Choroid plexus epithelial cell (primary cell): ENCODE data around the gene ZNF597.

Experiments used
- DNase-seq: peaks from one replicate; pipeline ENCODE4 v3.0.0-alpha.2; 2010; ENCODE audit warnings: low read depth
- H3K4me3 ChIP-seq: 2 replicates; pipeline ENCODE4 v1.5.1; 2011; ENCODE audit warnings: low read depth, mild to moderate bottlenecking, control low read depth, low read length, moderate library complexity
- CTCF ChIP-seq: conservative IDR thresholded peaks from 2 replicates; pipeline ENCODE4 v1.5.1; 2011; ENCODE audit warnings: low read depth, mild to moderate bottlenecking, control low read depth, inconsistent platforms, low read length, moderate library complexity

Gene ZNF597

GRCh38 chr16:3485821-3486505 is 42.7 kb upstream of the ZNF597 start:
- no peak overlapping the region for H3K4me3 ChIP-seq
- DNase-seq = no peak
- peak; percentile 6 for TF ChIP-seq CTCF

- no peak for TF ChIP-seq CTCF
- H3K4me3 ChIP-seq = no peak overlapping the region
- DNase-seq = no peak
Measured at GRCh38 chr16:3485097-3485745, 41.9 kb upstream of the ZNF597 start.

- DNase-seq = no peak
- H3K4me3 ChIP-seq = no peak overlapping the region
- TF ChIP-seq CTCF = no peak
Measured at GRCh38 chr16:3484318-3485096, 41.2 kb upstream of the ZNF597 start.

- no peak for DNase-seq
- no peak overlapping the region for H3K4me3 ChIP-seq
- no peak for TF ChIP-seq CTCF
Measured at GRCh38 chr16:3482659-3483241, 39.4 kb upstream of the ZNF597 start.

GRCh38 chr16:3481696-3482658 is 38.7 kb upstream of the ZNF597 start:
- H3K4me3 ChIP-seq = no peak overlapping the region
- no peak for DNase-seq
- no peak for TF ChIP-seq CTCF
